ENCODE measurements around the gene MYL4. TPM values are rescaled to one million over a fixed set of nuclear protein-coding genes. Genes with fewer than 3 reads are reported as not detected.

MYL4 gene
- total and polyA plus RNA-seq, 2 donors (not counting 3 experiments of a cell fraction or from before 2014, with no cell fraction given), result 2.0 to 2.1 TPM

DNA sequence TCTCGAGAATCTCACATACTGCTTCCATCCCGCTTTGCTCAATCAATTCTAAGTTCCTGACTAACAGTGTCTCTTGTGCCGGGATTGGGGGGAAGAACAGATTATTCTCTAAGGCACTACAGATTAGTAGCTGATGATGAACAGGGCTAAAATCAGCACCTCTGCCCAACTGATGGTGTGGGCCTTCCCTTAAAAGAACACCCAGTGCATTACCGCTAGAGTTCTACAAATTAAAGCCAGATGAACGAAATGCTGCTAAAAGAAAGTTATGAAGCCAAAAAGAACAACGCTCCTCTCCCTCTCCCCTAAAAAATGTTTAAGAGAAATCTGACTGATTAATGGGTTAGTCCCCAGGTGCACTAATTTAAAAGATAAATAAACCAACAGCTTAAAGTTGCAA is 24.5 kb upstream of the MYL4 start:
- Histone ChIP-seq H3K4me3 (replicated peaks in 1 of 3; ENCODE audit: insufficient read depth in 1 of 3, low read depth in 1 of 3, low read length in 3 of 3) (no peak overlapping the region), H4K20me1 (replicated peaks; ENCODE audit: control insufficient read depth, extremely low read depth, insufficient read depth, low read length) (peaks cover 8% of the 10 kb centered on the region), H3K4me2 (ENCODE audit: insufficient read depth, low read length) (peak overlapping the region; percentile 13), H2AFZ (ENCODE audit: low read depth, low read length) (no peak overlapping the region), H3K36me3 (ENCODE audit: control insufficient read depth in 2 of 2, extremely low read depth in 1 of 2, insufficient read depth in 2 of 2, low read length in 2 of 2) (peaks cover 0 to 3% of the 10 kb centered on the region in 2 experiments), H3K9me3 (replicated peaks; ENCODE audit: control insufficient read depth, insufficient read depth, low read length) (no peaks in the 10 kb centered on the region), H3K27ac (ENCODE audit: insufficient read depth, low read depth, low read length) (no peak overlapping the region), H3K9ac (replicated peaks; ENCODE audit: extremely low read depth, insufficient read depth, low read length) (no peak overlapping the region), H3K79me2 (ENCODE audit: control insufficient read depth, insufficient read depth, low read length) (peaks cover 93% of the 10 kb centered on the region), H3K4me1 (ENCODE audit: control insufficient read depth, extremely low read depth, insufficient read depth, low read length) (peaks cover 54% of the 10 kb centered on the region), H3K27me3 (ENCODE audit: control insufficient read depth in 2 of 2, insufficient read depth in 2 of 2, low read length in 2 of 2) (no peaks in the 10 kb centered on the region), H3K9me1 (replicated peaks; ENCODE audit: control insufficient read depth, extremely low read depth, insufficient read depth, low read length) (peaks cover 6% of the 10 kb centered on the region)
- no TSS peak for BruUV-seq (replicated peaks)
- FAIRE-seq (no peak), DNase-seq (ENCODE audit: low read depth, low spot score) (no peak)
- dilution Hi-C loops (cut with MboI; ENCODE audit: extremely low pct_ligation_motif_present, low sequenced_read_pairs), result no loop called here
- ChIA-PET POLR2A (no interaction called here), CTCF (no interaction called here)
- intact Hi-C loops (cut with micrococcal nuclease), result no loop called here
- TF ChIP-seq POLR2A (IDR thresholded peaks at IDR 0.05; ENCODE audit: low read depth, low read length) (no peak), JUN (IDR thresholded peaks at IDR 0.05; ENCODE audit: borderline replicate concordance, insufficient read depth, insufficient read length, low read depth) (no peak), EZH2 (IDR thresholded peaks at IDR 0.05; ENCODE audit: borderline replicate concordance, low read depth, low read length, severe bottlenecking) (no peak), MAX (IDR thresholded peaks at IDR 0.05; ENCODE audit: insufficient read depth, insufficient read length) (no peak), FOS (IDR thresholded peaks at IDR 0.05; ENCODE audit: borderline replicate concordance, insufficient read depth, low read length) (no peak), MYC (IDR thresholded peaks at IDR 0.05; ENCODE audit: low read depth, low read length) (no peak), POLR2AphosphoS5 (IDR thresholded peaks at IDR 0.05; ENCODE audit: insufficient read depth, low read depth, low read length) (no peak), GATA2 (IDR thresholded peaks at IDR 0.05; ENCODE audit: insufficient read depth, insufficient read length, low read depth, low read length) (no peak)
- TF ChIP-seq, protein P1, sequence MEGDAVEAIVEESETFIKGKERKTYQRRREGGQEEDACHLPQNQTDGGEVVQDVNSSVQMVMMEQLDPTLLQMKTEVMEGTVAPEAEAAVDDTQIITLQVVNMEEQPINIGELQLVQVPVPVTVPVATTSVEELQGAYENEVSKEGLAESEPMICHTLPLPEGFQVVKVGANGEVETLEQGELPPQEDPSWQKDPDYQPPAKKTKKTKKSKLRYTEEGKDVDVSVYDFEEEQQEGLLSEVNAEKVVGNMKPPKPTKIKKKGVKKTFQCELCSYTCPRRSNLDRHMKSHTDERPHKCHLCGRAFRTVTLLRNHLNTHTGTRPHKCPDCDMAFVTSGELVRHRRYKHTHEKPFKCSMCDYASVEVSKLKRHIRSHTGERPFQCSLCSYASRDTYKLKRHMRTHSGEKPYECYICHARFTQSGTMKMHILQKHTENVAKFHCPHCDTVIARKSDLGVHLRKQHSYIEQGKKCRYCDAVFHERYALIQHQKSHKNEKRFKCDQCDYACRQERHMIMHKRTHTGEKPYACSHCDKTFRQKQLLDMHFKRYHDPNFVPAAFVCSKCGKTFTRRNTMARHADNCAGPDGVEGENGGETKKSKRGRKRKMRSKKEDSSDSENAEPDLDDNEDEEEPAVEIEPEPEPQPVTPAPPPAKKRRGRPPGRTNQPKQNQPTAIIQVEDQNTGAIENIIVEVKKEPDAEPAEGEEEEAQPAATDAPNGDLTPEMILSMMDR (IDR thresholded peaks at IDR 0.05; ENCODE audit: extremely low read depth in 1 of 2, insufficient read depth in 1 of 2, low read depth in 1 of 2, low read length in 2 of 2), result no peak

All from endothelial cell of umbilical vein (primary cell).